Neuron (in vitro differentiated cells): Measurements from ENCODE around the gene KRTAP1-1.
"Not testable (repeated sequence)": the region's sequence is repeated elsewhere in the genome, so short reads cannot be mapped to it uniquely, and the experiment has no call there.

Experiments
- H2AFZ ChIP-seq: one replicate; pipeline ENCODE4 v1.6.1; 2013; ENCODE audit warnings: low read depth, mild to moderate bottlenecking, inconsistent platforms, low read length, moderate library complexity
- H3K27me3 ChIP-seq: one replicate; pipeline ENCODE4 v1.6.1; 2013; ENCODE audit warnings: low read length; ENCODE audit not compliant: insufficient read depth
- H3K36me3 ChIP-seq: one replicate; pipeline ENCODE4 v1.6.1; 2013; ENCODE audit warnings: low read length; ENCODE audit not compliant: insufficient read depth
- H3K4me1 ChIP-seq: one replicate; pipeline ENCODE4 v1.6.1; 2013; ENCODE audit warnings: low read length; ENCODE audit not compliant: insufficient read depth
- H3K4me3 ChIP-seq: 2 replicates; pipeline ENCODE4 v1.5.1; 2013; ENCODE audit warnings: mild to moderate bottlenecking, low read length, moderate library complexity
- H3K9me3 ChIP-seq: one replicate; pipeline ENCODE4 v1.6.1; 2013; ENCODE audit warnings: low read length

Gene KRTAP1-1

GRCh38 chr17:41040783-41041571 lies at the start of gene KRTAP1-1:
TSS of gene KRTAP1-1 (minus strand) at chr17:41041450. CDS start at chr17:41041397, 53 bp downstream.
- H3K4me1 ChIP-seq, H3K27me3 ChIP-seq, H3K4me3 ChIP-seq, H2AFZ ChIP-seq, H3K9me3 ChIP-seq, H3K36me3 ChIP-seq: not testable (repeated sequence)

DNA sequence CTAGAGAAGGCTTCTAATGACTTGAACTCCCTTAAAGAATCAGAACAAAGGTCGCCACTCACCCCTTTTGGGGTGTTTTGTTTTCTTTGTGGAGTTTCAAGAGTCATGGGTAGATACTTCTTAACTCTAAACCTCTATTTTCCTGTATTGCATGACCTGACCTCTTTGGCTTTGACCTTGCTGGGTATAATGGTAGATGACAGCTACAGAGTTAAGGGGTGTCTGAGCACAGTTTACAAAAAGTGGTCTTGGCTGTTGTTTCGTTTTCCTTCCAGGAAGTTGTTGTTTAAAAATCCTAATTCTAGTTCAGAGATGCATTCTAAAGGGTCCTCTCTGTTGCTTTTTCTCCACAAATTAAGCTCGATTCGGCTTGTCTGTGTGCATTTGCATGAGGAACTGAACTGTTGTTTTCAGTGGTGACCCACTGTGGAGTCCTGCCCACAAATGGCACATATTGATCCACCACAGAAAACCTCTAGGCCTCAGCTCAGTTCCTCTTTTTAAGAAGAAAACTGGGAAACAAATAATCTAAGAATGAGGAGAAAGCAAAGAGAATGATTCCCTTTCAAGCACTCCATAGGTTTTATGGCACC lies 47.6 kb upstream of the KRTAP1-1 start:
- not testable (repeated sequence) for H3K4me3 ChIP-seq, H3K4me1 ChIP-seq, H3K9me3 ChIP-seq, H2AFZ ChIP-seq, H3K36me3 ChIP-seq, H3K27me3 ChIP-seq

DNA sequence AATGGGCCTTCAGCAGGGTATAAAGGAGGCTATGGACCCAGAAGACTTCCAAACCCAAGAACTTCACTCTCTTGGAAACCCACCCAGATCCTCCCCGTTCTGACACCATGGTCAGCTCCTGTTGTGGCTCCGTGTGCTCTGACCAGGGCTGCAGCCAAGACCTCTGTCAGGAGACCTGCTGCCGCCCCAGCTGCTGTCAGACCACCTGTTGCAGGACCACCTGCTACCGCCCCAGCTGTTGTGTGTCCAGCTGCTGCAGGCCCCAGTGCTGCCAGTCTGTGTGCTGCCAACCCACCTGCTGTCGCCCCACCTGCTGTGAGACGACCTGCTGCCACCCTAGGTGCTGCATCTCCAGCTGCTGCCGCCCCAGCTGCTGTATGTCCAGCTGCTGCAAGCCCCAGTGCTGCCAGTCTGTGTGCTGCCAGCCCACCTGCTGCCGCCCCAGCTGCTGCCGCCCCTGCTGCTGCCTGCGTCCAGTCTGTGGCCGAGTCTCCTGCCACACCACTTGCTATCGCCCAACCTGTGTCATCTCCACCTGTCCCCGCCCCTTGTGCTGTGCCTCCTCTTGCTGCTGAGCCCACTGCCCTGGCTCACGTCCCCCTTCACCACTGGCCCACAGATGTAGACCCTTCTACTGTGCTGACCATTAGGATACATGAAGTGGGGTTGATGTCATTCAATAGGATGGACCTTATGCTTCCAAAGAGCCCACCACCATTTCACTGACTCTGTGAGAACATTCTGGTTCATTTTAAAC lies 43.0 kb upstream of the KRTAP1-1 start, which contains the start of gene KRTAP4-7:
Gene KRTAP4-7 (plus strand): TSS at position 51 of the 757 bp plus-strand sequence. CDS start 57 bp downstream, at position 108.
- H2AFZ ChIP-seq, H3K36me3 ChIP-seq, H3K4me1 ChIP-seq, H3K27me3 ChIP-seq, H3K4me3 ChIP-seq, H3K9me3 ChIP-seq: not testable (repeated sequence)

DNA sequence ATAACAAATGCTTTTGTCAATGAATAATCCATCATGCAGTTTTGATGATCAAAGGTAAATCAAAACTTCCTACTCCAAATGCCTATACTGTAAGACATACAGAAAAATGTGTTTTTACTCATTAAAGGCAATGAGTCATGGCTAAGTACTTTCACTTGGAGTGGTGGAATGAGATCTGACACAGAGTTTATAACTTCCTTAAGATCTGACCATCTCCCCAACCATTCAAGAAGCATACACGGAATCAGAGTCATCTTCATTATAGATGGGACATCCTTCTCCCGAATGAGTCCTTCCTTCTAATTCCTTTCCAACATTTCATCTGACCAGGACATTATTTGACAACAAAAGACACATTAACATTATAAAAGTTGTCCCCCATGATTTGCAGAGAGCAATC lies 42.2 kb upstream of the KRTAP1-1 start:
- not testable (repeated sequence) for H3K9me3 ChIP-seq, H3K27me3 ChIP-seq, H3K36me3 ChIP-seq, H3K4me3 ChIP-seq, H3K4me1 ChIP-seq, H2AFZ ChIP-seq

GRCh38 chr17:41082626-41083025 lies 41.4 kb upstream of the KRTAP1-1 start:
- H3K36me3 ChIP-seq, result no peaks in the 10 kb centered on the region
- H3K27me3 ChIP-seq, result no peaks in the 10 kb centered on the region
- no peak overlapping the region for H3K4me3 ChIP-seq
- H3K9me3 ChIP-seq, result no peaks in the 10 kb centered on the region
- no peaks in the 10 kb centered on the region for H3K4me1 ChIP-seq
- no peak overlapping the region for H2AFZ ChIP-seq

- no peaks in the 10 kb centered on the region for H3K36me3 ChIP-seq
Measured at GRCh38 chr17:41076788-41077187, 35.5 kb upstream of the KRTAP1-1 start.

DNA sequence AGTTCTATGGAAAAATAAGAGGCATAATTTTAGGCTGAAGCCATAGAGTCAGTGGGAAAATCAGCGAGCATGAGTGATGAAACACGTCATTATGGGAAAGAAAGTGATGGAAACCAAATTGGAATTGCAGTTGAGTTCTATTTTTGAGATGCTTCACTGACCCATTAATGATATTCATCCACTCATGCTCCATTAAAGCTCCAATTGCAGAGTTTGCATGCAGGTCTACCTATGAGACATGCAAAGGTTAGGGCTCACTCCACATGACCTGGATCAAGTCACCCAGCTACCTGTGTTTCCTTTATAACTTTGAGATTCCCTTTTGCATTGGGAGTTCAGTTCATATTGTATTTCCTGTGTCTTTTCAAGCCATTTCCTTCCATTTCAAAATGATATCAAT lies 32.4 kb upstream of the KRTAP1-1 start:
- Histone ChIP-seq H3K36me3 (no peaks in the 10 kb centered on the region), H3K4me1 (no peaks in the 10 kb centered on the region), H3K27me3 (no peaks in the 10 kb centered on the region), H3K4me3 (no peak overlapping the region), H2AFZ (no peak overlapping the region), H3K9me3 (no peaks in the 10 kb centered on the region)

More at GRCh38 chr17:41076788-41077187, 35.5 kb upstream of the KRTAP1-1 start:
- Histone ChIP-seq H2AFZ (no peak overlapping the region), H3K4me3 (no peak overlapping the region), H3K9me3 (no peaks in the 10 kb centered on the region), H3K4me1 (no peaks in the 10 kb centered on the region), H3K27me3 (no peaks in the 10 kb centered on the region)

- Histone ChIP-seq H3K4me1 (no peaks in the 10 kb centered on the region), H3K27me3 (no peaks in the 10 kb centered on the region), H3K4me3 (no peak overlapping the region), H2AFZ (no peak overlapping the region), H3K9me3 (no peaks in the 10 kb centered on the region), H3K36me3 (no peaks in the 10 kb centered on the region)
Measured at GRCh38 chr17:41071606-41072360, 30.5 kb upstream of the KRTAP1-1 start.

DNA sequence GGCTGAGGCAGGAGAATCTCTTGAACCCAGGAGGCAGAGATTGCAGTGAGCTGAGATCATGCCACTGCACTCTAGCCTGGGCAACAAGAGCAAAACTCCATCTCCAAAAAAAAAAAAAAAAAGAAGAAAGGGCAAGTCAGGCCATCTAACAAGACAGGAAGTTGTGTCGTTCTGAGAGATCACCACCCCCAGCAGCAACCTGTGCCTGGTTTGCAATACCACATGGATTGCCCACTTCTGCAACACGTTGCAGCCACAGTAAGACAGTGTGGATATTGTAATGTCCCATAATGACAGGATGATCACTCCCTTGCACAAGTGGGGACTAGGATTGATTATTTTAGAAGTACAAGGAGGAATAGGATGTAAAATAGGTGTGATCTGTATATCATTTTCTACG lies 27.8 kb upstream of the KRTAP1-1 start:
- H3K27me3 ChIP-seq, result no peaks in the 10 kb centered on the region
- H3K4me1 ChIP-seq, result no peaks in the 10 kb centered on the region
- H3K4me3 ChIP-seq, result no peak overlapping the region
- H2AFZ ChIP-seq, result no peak overlapping the region
- no peaks in the 10 kb centered on the region for H3K9me3 ChIP-seq
- H3K36me3 ChIP-seq, result no peaks in the 10 kb centered on the region

DNA sequence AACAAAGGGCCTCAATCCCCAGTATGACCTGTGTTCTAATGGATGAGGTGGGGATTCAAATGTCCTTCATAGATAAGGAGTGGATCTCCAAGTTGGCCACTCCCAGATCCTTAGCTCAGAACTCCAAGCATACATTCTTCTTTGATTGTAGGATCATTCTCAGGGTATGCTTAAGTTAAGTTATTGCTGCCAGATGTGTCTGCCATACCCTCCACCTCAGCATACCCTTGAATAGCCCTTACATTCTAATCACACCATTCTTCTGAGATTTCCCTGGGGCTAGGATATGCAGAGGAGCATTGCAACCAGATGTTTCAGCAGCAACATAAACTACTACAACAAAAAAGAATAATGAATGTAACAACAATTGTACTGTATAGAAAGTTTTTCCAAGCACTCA lies 26.0 kb upstream of the KRTAP1-1 start:
- Histone ChIP-seq H3K4me1 (no peaks in the 10 kb centered on the region), H2AFZ (no peak overlapping the region), H3K4me3 (no peak overlapping the region), H3K36me3 (no peaks in the 10 kb centered on the region), H3K27me3 (no peaks in the 10 kb centered on the region), H3K9me3 (no peaks in the 10 kb centered on the region)

DNA sequence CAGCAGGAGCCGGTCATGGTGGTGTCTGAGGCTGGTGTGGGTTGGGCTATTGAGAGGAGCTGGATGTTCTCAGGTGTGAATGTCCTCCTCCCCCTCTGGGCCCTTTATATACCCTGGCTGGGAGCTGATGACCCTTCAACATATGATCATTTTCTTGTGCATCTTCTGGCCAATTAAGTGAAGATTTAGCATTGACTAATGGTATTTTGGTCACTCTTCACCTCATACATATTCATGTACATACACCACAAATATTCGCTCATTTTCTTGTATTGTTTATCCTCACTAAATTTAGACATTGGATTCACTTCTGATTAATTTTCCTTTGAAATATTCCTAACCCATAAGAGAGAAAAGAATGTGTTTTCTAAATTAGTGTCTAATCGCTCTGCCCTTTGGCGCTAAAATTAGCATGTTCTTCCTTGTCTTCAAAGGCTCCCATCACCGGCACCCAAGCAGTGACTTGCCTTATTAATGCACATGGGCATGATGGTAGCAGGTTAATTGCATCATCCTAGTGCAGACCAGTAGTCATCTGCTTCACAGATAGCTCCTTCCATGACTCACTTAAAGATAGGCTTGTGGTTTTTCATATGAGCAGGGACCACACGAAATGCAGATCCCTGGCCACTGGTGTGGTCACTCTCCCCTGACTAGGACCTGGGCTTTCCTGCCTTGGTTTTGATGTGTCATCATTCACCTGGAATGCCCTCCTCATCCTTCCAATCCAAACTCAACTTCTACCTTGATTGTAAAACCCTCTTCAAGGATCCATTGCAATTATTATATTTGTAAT lies 24.8 kb upstream of the KRTAP1-1 start, which contains the start of gene KRTAP2-4:
Gene KRTAP2-4 (minus strand): TSS at position 51 of the 796 bp plus-strand sequence. CDS start 34 bp downstream, at position 17.
- no peaks in the 10 kb centered on the region for H3K36me3 ChIP-seq
- no peaks in the 10 kb centered on the region for H3K9me3 ChIP-seq
- H3K4me3 ChIP-seq, result no peak within 1 kb of the TSS
- H2AFZ ChIP-seq, result no peak within 1 kb of the TSS
- no peaks in the 10 kb centered on the region for H3K4me1 ChIP-seq
- no peaks in the 10 kb centered on the region for H3K27me3 ChIP-seq

- H3K4me3 ChIP-seq, H3K4me1 ChIP-seq, H3K9me3 ChIP-seq, H2AFZ ChIP-seq, H3K27me3 ChIP-seq, H3K36me3 ChIP-seq: not testable (repeated sequence)
Measured at GRCh38 chr17:41065016-41065689, 23.9 kb upstream of the KRTAP1-1 start.
